GM19328 (cell line): ENCODE data around the gene CCDC12.

Experiments
- ATAC-seq: cut with Tn5 transposase; IDR thresholded peaks from one replicate; pipeline ENCODE4 v1.9.1; 2021; ENCODE audit warnings: mild to moderate bottlenecking, moderate library complexity; ENCODE audit not compliant: unreplicated experiment

The CCDC12 gene

GRCh38 chr3:46895761-46896160, 80.8 kb downstream of the CCDC12 start:
- ATAC-seq, result no peak

GRCh38 chr3:46895204-46895660, 81.3 kb downstream of the CCDC12 start:
- ATAC-seq, result no peak

DNA sequence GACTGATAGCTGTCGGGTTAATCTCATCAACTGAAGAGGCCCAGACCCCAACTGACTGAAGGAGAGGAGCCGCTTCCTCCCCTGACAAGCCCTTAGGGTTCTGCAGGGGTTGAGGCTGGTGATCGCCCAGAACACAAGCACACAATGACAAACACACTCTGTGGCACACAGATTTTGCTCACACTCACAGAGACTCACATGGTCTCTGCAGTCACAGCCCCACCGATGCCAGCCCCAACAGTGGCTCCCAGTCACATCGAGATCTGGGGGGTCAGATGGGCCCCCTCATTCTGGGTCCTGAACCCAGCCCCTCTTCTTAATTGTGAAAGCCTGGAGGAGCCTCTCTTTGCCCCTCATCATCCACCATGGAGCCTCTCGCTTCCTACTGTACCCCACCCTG, 82.3 kb downstream of the CCDC12 start:
- ATAC-seq, result no peak

DNA sequence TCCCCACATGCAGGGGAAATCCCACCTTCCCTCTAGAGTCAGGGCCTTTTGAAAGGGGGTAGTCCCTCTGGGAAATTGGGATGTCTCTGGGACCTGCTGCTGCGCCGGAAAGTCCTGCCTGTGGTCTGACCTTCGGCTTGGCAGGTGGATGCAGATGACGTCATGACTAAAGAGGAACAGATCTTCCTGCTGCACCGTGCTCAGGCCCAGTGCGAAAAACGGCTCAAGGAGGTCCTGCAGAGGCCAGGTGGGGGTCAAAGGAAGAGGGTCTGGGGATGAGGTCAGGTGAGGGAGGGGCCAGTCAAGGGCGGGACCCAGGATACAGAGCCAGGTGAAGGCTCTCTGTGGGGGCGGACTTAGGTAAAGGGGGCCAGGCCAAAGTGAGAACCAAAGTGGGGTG, 82.8 kb downstream of the CCDC12 start:
- ATAC-seq, result no peak

- no peak for ATAC-seq
These were observed 83.3 kb downstream of the CCDC12 start for GRCh38 chr3:46893146-46893748.

GRCh38 chr3:46892285-46893145, 84.0 kb downstream of the CCDC12 start:
- ATAC-seq, result no peak

GRCh38 chr3:46891132-46891531, 85.4 kb downstream of the CCDC12 start:
- ATAC-seq, result no peak

DNA sequence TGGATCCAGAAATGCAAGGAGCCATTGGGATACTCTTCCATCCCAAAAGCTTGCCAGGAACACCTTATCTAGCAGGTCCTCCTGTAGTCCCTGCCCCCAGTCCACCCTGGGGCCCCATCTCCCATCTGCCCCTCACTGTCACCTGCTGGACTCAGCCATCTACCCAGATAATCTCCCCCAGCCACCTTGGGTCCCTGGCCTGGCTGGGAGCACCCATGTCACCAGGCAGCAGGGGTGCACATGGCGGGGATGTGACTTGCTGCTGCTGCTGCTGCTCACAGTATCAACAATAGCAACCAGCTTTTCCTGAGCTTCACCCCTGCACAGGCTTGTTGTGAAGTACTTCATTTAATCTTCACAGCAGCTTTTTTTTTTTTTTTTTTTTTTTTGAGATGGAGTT, 86.4 kb downstream of the CCDC12 start:
- ATAC-seq, result no peak

DNA sequence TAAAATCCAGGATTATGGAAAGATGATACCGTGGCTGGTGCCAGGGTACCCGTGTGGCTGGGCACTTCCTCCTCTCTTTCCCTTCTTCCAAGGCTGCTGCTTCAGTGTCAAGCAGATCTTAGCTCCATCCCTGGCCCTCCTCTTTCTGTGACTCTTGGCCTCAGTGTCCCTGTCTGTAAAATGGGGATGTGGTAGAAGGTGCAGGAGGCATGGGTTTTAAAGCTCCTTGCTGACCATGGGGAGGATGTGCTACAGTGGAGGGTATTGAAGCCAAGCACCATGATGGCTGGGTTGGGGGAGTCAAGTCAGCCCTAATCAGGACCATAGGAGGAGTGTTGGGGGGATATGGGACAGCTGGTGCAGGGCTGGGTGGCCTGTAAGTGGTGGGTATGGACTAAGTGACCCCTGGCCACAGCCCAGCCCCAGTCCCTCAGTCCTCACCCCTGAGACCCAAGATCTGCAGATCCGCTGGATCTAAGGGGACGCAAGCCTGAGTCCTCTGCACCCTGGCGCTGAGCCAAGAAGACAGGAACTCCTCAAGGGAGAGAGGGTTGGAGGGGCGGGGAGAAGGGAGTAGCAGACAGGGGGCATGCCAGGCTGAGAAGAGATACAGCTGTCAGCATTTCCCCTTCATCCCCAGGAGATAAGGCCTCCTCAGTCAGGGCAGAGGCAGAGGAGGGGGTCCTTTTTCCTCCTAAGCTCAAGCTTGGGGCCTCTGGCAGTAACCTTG, 87.0 kb downstream of the CCDC12 start:
- no peak for ATAC-seq

GRCh38 chr3:46888705-46889104, 87.8 kb downstream of the CCDC12 start:
- no peak for ATAC-seq

DNA sequence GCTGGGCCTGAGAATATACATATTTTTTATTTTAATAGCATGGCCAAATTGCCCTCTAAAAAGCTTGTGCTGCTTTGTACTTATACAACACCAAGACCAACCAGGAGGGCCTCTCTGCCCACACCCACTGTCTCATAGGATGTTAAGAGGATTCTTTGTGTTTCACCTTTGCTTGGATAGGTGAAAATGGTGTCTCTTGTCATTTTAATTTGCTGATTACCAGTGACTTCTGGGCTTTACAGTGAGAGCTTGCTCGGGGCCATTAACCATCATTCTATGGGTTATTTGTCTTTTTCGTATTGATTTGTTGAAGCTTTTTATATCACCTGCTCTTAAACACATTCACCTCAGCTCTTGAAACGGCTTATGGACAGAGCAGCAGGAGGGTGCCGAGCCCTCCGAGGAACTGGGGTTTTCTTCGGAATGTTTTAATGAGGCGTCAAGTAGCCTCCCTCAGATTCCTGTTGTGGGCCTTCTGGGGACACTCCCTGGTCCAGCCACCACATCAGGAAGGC, 88.5 kb downstream of the CCDC12 start:
- ATAC-seq, result no peak

- no peak for ATAC-seq
These were observed 90.9 kb downstream of the CCDC12 start for GRCh38 chr3:46885612-46886011.

DNA sequence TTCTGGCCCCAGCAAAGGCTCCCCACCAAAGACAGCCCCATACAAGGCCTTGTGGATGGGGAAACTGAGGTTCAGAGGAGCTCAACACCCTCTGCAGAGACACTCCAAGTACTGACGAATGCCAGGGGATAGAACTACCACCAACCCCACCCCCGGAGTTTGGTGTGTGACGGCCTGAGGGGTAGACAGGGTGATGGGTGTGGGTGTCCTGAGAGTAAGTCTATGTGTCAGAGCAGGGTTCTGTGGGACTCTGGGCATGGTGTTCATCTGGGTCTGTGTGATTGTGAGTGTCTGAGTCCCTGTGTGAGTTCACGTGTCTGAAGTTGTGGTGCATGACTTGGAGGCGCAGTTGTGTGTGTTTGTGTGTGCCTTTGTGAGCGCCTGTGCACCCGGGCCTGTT, 91.6 kb downstream of the CCDC12 start:
- no peak for ATAC-seq

GRCh38 chr3:46884427-46884826, 92.1 kb downstream of the CCDC12 start:
- ATAC-seq, result no peak

GRCh38 chr3:46883830-46884185, 92.7 kb downstream of the CCDC12 start:
- ATAC-seq, result no peak

GRCh38 chr3:46883054-46883829, 93.3 kb downstream of the CCDC12 start:
- ATAC-seq, result no peak

DNA sequence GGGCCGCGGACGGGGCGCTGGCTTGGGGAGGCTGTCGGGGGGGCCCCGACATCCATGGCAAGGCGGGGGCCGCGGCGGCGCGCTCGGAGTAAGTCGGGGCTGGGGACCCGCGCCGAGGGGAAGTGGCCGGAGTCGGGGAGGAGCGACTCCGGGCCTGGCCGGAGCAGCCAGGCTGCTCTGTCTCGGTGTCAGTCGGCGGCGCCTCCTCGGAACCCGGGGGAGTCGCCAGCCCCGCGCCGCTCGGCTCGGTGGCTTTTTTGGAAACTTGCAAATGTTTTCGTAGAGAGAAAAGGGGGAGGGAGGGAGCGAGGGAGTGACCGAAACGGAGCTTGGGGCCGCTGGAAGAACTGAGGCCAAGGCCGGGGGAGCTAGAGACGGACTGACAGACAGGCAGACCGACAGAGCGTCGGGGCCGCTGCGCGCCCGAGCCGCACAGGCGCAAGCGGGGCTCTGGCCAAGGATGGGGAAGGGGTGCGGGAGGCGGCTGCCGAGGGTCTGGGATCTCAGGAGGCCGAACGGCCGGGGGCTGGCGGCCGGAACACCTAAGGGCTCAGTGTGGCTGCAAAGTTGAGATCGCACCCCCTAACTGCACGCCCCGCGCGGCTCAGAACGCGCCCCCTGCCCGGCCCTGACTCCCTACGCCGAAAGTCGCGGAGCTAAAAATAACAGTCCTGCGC, 94.0 kb downstream of the CCDC12 start:
- no peak for ATAC-seq

DNA sequence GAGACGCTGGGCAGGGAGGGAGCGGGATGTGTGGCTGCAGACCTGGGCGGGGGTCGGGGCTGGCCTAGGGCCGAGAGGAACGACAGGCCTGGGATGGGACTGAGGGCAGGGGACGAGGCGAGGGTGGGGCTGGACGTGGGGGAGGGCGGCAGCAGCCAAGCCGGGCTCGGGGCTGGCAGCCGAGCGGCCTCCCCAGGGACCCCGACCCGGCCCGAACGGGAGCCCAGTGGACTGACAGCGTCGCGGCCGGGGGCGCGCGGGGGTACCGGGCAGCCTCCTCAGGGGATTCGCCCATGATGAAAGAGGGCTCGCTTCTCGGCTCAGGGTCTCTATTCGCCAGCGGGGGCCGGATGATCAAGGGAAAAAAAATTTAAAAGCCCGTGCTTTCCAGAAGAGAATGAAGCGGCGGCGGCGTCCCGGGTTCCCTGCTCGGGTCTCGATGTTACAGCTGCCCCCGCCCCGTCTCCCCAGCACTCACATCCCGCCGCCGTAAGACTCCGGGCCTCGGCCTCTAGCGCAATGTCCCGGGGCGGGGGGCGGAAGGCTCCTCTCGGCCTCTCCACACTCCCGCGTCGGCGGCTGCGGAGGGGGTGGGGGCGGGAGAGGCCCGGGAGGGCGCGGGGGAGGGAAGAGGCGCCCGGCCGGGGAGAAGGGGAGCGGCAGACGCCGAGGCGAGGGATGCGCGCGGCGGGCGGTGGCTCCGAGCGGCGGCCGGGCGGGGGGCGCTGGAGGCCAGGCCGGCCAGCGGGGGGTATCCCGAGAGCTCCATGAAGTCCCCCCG, 94.8 kb downstream of the CCDC12 start:
- ATAC-seq, result no peak

GRCh38 chr3:46880884-46881595, 95.5 kb downstream of the CCDC12 start:
- ATAC-seq, result no peak
